Endodermal cell (in vitro differentiated cells): ENCODE data around the gene ACVRL1. TPM values are rescaled to one million over a fixed set of nuclear protein-coding genes. Genes with fewer than 3 reads are reported as not detected.

ENCODE experiments used
- DNase-seq: peaks from one replicate; pipeline ENCODE4 v3.0.0-alpha.2; 2017
- H3K27ac ChIP-seq: 2 replicates; pipeline ENCODE4 v1.5.1; 2013; ENCODE audit warnings: mild to moderate bottlenecking, low read depth, low read length, moderate library complexity
- H3K27me3 ChIP-seq: 2 replicates; pipeline ENCODE4 v1.6.1; 2013; ENCODE audit warnings: mild to moderate bottlenecking, low read length, moderate library complexity; ENCODE audit not compliant: insufficient read depth, control insufficient read depth, poor library complexity, severe bottlenecking
- H3K36me3 ChIP-seq: 2 replicates; pipeline ENCODE4 v1.7.0; 2013; ENCODE audit warnings: mild to moderate bottlenecking, low read length, moderate library complexity; ENCODE audit not compliant: control insufficient read depth, insufficient read depth
- H3K4me1 ChIP-seq: one replicate; pipeline ENCODE4 v1.7.0; 2013; ENCODE audit warnings: low read length; ENCODE audit not compliant: control insufficient read depth, insufficient read depth
- H3K4me3 ChIP-seq: 2 replicates; pipeline ENCODE4 v1.5.1; 2013; ENCODE audit warnings: mild to moderate bottlenecking, low read length, moderate library complexity
- H3K9ac ChIP-seq: 2 replicates; pipeline ENCODE4 v1.6.1; 2013; ENCODE audit warnings: mild to moderate bottlenecking, low read length, moderate library complexity; ENCODE audit not compliant: poor library complexity, severe bottlenecking; ENCODE audit errors: extremely low read depth
- H3K9me3 ChIP-seq: 2 replicates; pipeline ENCODE4 v1.6.1; 2013; ENCODE audit warnings: mild to moderate bottlenecking, low read length, moderate library complexity; ENCODE audit not compliant: control insufficient read depth
- H3K27ac Mint-ChIP-seq: 2 replicates; pipeline ENCODE4 v1.8.0; 2020; ENCODE audit warnings: mixed read lengths
- H3K27me3 Mint-ChIP-seq: 2 replicates; pipeline ENCODE4 v1.8.0; 2021; ENCODE audit warnings: mild to moderate bottlenecking, mixed read lengths; ENCODE audit not compliant: insufficient read depth
- H3K36me3 Mint-ChIP-seq: 2 replicates; pipeline ENCODE4 v1.8.0; 2020; ENCODE audit warnings: low read depth, mixed read lengths
- H3K4me1 Mint-ChIP-seq: 2 replicates; pipeline ENCODE4 v1.8.0; 2020; ENCODE audit warnings: mixed read lengths
- H3K4me3 Mint-ChIP-seq: 2 replicates; pipeline ENCODE4 v1.8.0; 2020; ENCODE audit warnings: mild to moderate bottlenecking, moderate library complexity, mixed read lengths
- H3K9me3 Mint-ChIP-seq: 2 replicates; pipeline ENCODE4 v1.8.0; 2020; ENCODE audit warnings: mild to moderate bottlenecking, mixed read lengths
- WGBS, 2 experiments: methylation state at CpG; one replicate each; pipeline versions ENCODE4 v1.1.5 to v1.1.7; 2013; ENCODE audit warnings: missing lambda C conversion rate in 2 of 2, mixed read lengths in 1 of 2; ENCODE audit not compliant: insufficient coverage in 1 of 2, insufficient read length in 1 of 2; 5-methylcytosine and 5-hydroxymethylcytosine counted together
- total RNA-seq, 2 donors: library from RNA; stranded (reverse); fragmentation: NEBNext Ultra II Directional in 1 of 2; extraction: Animal tissue kit (Norgen Biotek cat#: 25700) in 1 of 2; gene quantifications; 2 replicates in 1 of 2; 3 replicates in 1 of 2; pipeline ENCODE4 v1.2.1, GENCODE V29; 2021
- TF ChIP-seq, protein P1 (sequence below): fragments of 200-600 bp; sonication (generic); conservative IDR thresholded peaks from 2 replicates; pipeline ENCODE4 v1.5.0; 2021; ENCODE audit warnings: antibody characterized with exemption, mild to moderate bottlenecking

The ACVRL1 gene
- total RNA-seq, 2 donors from 2014 or later: 0.42 to 0.64 TPM

DNA sequence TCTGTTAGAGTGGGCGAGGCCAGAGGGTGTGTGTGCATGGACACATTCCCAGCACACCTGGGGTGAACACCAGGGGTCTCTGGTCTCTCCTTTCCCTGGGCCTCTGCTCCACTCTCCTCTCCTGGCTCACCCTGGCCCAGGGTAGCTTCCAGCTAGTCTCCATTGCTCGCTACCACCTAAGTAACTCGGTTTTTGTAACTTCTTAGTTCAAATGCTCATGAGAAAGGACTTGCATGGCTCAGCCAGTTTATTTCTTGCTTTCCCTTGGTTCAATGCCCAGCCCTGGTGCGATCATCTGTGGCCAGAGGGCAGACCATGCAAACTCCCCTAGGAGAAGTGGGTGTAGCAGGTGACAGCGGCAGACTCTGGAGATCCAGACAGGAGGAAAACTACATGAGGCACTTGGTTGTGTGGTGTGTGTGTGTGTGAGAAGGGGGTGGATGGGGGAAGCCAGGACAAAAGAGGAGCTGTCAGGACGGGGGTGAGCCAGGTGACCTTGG, 35.2 kb downstream of the ACVRL1 start:
- peak; percentile 37 for DNase-seq
- H3K36me3 Mint-ChIP-seq: no peaks in the 10 kb centered on the region
- no peak overlapping the region for H3K27ac ChIP-seq
- H3K4me3 Mint-ChIP-seq: no peak overlapping the region
- TF ChIP-seq, protein P1, sequence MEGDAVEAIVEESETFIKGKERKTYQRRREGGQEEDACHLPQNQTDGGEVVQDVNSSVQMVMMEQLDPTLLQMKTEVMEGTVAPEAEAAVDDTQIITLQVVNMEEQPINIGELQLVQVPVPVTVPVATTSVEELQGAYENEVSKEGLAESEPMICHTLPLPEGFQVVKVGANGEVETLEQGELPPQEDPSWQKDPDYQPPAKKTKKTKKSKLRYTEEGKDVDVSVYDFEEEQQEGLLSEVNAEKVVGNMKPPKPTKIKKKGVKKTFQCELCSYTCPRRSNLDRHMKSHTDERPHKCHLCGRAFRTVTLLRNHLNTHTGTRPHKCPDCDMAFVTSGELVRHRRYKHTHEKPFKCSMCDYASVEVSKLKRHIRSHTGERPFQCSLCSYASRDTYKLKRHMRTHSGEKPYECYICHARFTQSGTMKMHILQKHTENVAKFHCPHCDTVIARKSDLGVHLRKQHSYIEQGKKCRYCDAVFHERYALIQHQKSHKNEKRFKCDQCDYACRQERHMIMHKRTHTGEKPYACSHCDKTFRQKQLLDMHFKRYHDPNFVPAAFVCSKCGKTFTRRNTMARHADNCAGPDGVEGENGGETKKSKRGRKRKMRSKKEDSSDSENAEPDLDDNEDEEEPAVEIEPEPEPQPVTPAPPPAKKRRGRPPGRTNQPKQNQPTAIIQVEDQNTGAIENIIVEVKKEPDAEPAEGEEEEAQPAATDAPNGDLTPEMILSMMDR: no peak
- peaks cover 15% of the 10 kb centered on the region for H3K9me3 Mint-ChIP-seq
- H3K9ac ChIP-seq: no peak overlapping the region
- whole genome bisulfite sequencing, 2 experiments: 92 to 100% methylated on average over 4 to 6 of the region's 6 CpGs
- H3K27me3 ChIP-seq: peaks cover 10% of the 10 kb centered on the region
- no peaks in the 10 kb centered on the region for H3K4me1 ChIP-seq
- no peak overlapping the region for H3K27ac Mint-ChIP-seq
- no peaks in the 10 kb centered on the region for H3K4me1 Mint-ChIP-seq
- H3K27me3 Mint-ChIP-seq: peaks cover 30% of the 10 kb centered on the region
- H3K36me3 ChIP-seq: no peaks in the 10 kb centered on the region
- no peak overlapping the region for H3K4me3 ChIP-seq
- peaks cover 17% of the 10 kb centered on the region for H3K9me3 ChIP-seq

DNA sequence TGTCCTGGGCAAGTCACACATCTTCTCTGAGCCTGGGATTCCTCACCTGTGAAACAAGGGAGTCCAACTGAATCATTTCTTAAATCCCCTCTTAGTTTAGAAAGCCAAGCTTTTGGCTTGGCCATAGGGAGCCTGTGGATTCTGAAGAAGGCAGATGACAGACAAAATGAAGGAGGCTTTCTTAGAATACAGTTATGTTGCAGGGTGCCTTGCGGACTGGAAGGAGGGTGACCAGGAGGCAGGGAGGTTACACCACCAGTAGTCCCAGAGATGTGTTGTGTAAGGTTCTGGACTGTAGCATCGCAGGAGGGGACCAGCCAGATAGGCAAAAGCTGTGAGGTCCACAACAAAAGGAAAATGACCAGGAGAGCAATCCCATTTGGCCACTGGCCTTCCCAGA, 36.0 kb downstream of the ACVRL1 start:
- Mint-ChIP-seq H3K27ac (no peak overlapping the region), H3K4me1 (no peaks in the 10 kb centered on the region), H3K27me3 (peaks cover 38% of the 10 kb centered on the region), H3K4me3 (no peak overlapping the region), H3K36me3 (no peaks in the 10 kb centered on the region), H3K9me3 (peaks cover 15% of the 10 kb centered on the region)
- Histone ChIP-seq H3K4me1 (no peaks in the 10 kb centered on the region), H3K27me3 (peaks cover 17% of the 10 kb centered on the region), H3K36me3 (no peaks in the 10 kb centered on the region), H3K9me3 (peaks cover 17% of the 10 kb centered on the region), H3K4me3 (no peak overlapping the region), H3K27ac (no peak overlapping the region), H3K9ac (no peak overlapping the region)
- TF ChIP-seq, protein P1: no peak
- 93% methylated on average over 2 of the region's 2 CpGs; no CpG with 5 or more reads in 1 of the 2 experiments for WGBS, 2 experiments
- peak; percentile 17 for DNase-seq

DNA sequence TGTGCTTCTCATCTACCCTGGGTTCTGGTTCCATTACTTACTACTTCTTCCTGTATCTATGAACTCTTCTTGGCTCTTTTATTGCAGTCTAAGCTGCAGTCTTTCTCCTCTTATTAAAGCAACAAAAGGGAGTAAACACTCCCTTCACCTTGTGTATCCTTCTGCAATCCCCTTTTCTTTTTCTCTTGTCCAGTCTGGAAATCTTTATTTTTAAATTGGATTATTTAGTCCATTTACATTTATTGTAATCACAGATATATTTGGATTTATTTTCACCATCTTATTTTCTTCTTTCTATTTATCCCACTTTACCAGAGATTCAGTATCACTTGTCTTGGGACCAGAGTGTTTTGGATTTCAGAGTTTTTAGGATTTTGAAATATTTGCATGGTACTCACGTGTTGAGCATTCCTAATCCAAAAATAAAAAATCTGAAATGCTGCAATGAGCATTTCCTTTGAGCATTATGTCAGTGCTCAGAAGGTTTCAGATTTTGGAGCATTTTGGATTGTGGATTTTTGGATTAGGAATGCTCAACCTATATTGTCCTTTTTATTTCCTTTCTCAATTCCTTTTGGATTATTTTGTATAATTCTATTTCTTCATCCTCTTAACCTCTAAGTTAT, 37.4 kb downstream of the ACVRL1 start:
- H3K9ac ChIP-seq: no peak overlapping the region
- H3K36me3 ChIP-seq: no peaks in the 10 kb centered on the region
- TF ChIP-seq, protein P1: no peak
- no peak overlapping the region for H3K27ac ChIP-seq
- H3K4me1 ChIP-seq: no peaks in the 10 kb centered on the region
- Mint-ChIP-seq H3K4me3 (no peak overlapping the region), H3K4me1 (no peaks in the 10 kb centered on the region), H3K9me3 (peaks cover 15% of the 10 kb centered on the region), H3K36me3 (no peaks in the 10 kb centered on the region), H3K27me3 (peaks cover 52% of the 10 kb centered on the region), H3K27ac (no peak overlapping the region)
- WGBS, 2 experiments: 80 to 93% methylated on average over 1 of the region's 1 CpG
- H3K9me3 ChIP-seq: peaks cover 17% of the 10 kb centered on the region
- no peak for DNase-seq
- H3K4me3 ChIP-seq: no peak overlapping the region
- H3K27me3 ChIP-seq: peaks cover 31% of the 10 kb centered on the region
